ENCODE results near the gene TSPAN7. TPM values are rescaled to one million over a fixed set of nuclear protein-coding genes. Genes with fewer than 3 reads are reported as not detected.

TSPAN7 gene
- total RNA-seq, 4 donors from 2014 or later: 10.7 to 25.7 (median 16.0) TPM

GRCh38 chrX:38669428-38669827, 108.1 kb downstream of the TSPAN7 start:
- H3K27me3 ChIP-seq: no peaks in the 10 kb centered on the region
- no peak for TF ChIP-seq POLR2A (IDR thresholded peaks at IDR 0.05)
- no peak for TF ChIP-seq POLR2AphosphoS5 (IDR thresholded peaks at IDR 0.05)
- no peak for TF ChIP-seq EP300 (IDR thresholded peaks at IDR 0.05)
- TF ChIP-seq, protein P1, sequence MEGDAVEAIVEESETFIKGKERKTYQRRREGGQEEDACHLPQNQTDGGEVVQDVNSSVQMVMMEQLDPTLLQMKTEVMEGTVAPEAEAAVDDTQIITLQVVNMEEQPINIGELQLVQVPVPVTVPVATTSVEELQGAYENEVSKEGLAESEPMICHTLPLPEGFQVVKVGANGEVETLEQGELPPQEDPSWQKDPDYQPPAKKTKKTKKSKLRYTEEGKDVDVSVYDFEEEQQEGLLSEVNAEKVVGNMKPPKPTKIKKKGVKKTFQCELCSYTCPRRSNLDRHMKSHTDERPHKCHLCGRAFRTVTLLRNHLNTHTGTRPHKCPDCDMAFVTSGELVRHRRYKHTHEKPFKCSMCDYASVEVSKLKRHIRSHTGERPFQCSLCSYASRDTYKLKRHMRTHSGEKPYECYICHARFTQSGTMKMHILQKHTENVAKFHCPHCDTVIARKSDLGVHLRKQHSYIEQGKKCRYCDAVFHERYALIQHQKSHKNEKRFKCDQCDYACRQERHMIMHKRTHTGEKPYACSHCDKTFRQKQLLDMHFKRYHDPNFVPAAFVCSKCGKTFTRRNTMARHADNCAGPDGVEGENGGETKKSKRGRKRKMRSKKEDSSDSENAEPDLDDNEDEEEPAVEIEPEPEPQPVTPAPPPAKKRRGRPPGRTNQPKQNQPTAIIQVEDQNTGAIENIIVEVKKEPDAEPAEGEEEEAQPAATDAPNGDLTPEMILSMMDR (IDR thresholded peaks at IDR 0.05): no peak
- no peak overlapping the region for H3K27ac ChIP-seq
- H3K4me1 ChIP-seq: no peaks in the 10 kb centered on the region
- no peak for DNase-seq (ENCODE audit: low spot score in 2 of 2)
- H3K9me3 ChIP-seq: no peaks in the 10 kb centered on the region
- 43% methylated on average over 4 of the region's 4 CpGs for WGBS
- no peaks in the 10 kb centered on the region for H3K36me3 ChIP-seq
- no peak overlapping the region for H3K4me3 ChIP-seq

DNA sequence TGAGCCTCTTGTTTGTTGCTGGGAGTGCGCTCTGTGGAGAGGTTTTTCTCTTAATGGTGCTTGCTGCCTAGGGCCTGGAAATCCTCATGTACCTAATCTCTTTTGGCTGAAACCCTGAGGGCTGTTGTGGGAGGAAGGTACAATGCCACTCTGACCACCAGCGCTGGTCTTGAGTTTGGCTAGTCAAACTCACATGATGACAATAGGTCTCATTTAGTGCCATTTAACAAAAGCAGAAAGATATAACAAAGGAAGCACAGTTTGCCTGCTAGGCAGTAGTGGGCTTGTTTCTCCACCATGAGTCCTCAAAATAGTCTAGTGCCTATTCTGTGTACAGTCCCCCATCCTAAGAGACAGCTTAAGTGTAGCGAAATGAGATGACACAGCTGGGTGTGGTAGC, 111.3 kb downstream of the TSPAN7 start:
- WGBS: 95% methylated on average over 3 of the region's 3 CpGs
- no peaks in the 10 kb centered on the region for H3K27me3 ChIP-seq
- H3K27ac ChIP-seq: no peak overlapping the region
- TF ChIP-seq POLR2A (IDR thresholded peaks at IDR 0.05) (no peak), EP300 (IDR thresholded peaks at IDR 0.05) (no peak), POLR2AphosphoS5 (IDR thresholded peaks at IDR 0.05) (no peak)
- TF ChIP-seq, protein P1 (IDR thresholded peaks at IDR 0.05): no peak
- no peaks in the 10 kb centered on the region for H3K4me1 ChIP-seq
- H3K4me3 ChIP-seq: no peak overlapping the region
- H3K9me3 ChIP-seq: no peaks in the 10 kb centered on the region
- H3K36me3 ChIP-seq: no peaks in the 10 kb centered on the region
- DNase-seq (ENCODE audit: low spot score in 2 of 2): no peak

DNA sequence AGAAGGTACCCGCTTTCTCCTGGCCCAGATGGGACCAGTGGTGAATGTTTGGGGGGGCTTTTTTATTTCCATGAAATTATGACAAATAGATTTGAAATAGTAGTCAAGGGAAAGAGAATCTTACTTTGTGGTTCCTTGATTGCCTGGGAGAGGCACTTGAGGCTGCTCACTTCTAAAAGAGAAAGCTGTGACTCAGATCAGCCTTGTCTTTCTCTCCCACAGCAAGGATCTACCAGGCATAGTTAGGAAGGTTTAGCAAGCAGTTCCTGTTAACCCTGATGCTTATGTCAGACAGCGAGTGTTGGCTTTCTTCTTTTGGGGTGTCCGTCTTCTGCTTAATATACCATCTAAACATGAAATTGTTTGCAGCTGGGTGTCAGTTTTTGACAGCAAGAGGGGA, 114.5 kb downstream of the TSPAN7 start:
- H3K4me3 ChIP-seq: no peak overlapping the region
- no peaks in the 10 kb centered on the region for H3K27me3 ChIP-seq
- H3K4me1 ChIP-seq: no peaks in the 10 kb centered on the region
- H3K27ac ChIP-seq: no peak overlapping the region
- WGBS: 70% methylated on average over 3 of the region's 3 CpGs
- no peak for DNase-seq (ENCODE audit: low spot score in 2 of 2)
- no peaks in the 10 kb centered on the region for H3K36me3 ChIP-seq
- H3K9me3 ChIP-seq: no peaks in the 10 kb centered on the region
- no peak for TF ChIP-seq EP300 (IDR thresholded peaks at IDR 0.05)
- no peak for TF ChIP-seq POLR2A (IDR thresholded peaks at IDR 0.05)
- TF ChIP-seq, protein P1 (IDR thresholded peaks at IDR 0.05): no peak

- 50% methylated on average over 4 of the region's 4 CpGs for WGBS
- H3K36me3 ChIP-seq: no peaks in the 10 kb centered on the region
- no peaks in the 10 kb centered on the region for H3K9me3 ChIP-seq
- no peak overlapping the region for H3K4me3 ChIP-seq
- H3K27me3 ChIP-seq: no peaks in the 10 kb centered on the region
- H3K4me1 ChIP-seq: no peaks in the 10 kb centered on the region
- DNase-seq (ENCODE audit: low spot score in 2 of 2): no peak
- no peak for TF ChIP-seq EP300 (IDR thresholded peaks at IDR 0.05)
- TF ChIP-seq POLR2AphosphoS5 (IDR thresholded peaks at IDR 0.05): no peak
- no peak for TF ChIP-seq POLR2A (IDR thresholded peaks at IDR 0.05)
- TF ChIP-seq, protein P1 (IDR thresholded peaks at IDR 0.05): no peak
- H3K27ac ChIP-seq: no peak overlapping the region
These were observed 116.8 kb downstream of the TSPAN7 start for GRCh38 chrX:38678183-38678582.

DNA sequence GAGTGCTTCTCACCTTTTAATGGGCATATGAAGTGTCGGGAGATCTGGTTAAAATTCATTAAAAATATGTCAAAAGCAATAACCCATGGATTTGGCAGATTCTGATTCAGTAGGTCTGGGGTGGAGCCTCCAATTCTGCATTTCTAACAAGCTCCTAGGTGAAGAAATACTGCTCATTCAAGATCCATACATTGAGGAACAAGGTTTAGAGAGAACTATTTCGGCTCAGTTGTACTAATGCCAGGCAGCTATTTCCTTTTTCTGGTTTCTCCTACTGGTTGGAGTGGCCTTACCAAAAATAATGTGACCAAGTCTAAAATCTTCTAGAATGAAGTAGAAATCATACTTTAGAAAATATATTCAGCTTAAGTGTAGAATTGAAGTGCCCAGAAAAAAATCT, 117.5 kb downstream of the TSPAN7 start:
- no peak for TF ChIP-seq EP300 (IDR thresholded peaks at IDR 0.05)
- no peak for TF ChIP-seq POLR2AphosphoS5 (IDR thresholded peaks at IDR 0.05)
- TF ChIP-seq POLR2A (IDR thresholded peaks at IDR 0.05): no peak
- TF ChIP-seq, protein P1 (IDR thresholded peaks at IDR 0.05): no peak
- no peaks in the 10 kb centered on the region for H3K27me3 ChIP-seq
- 74% methylated on average over 2 of the region's 2 CpGs for WGBS
- no peak overlapping the region for H3K4me3 ChIP-seq
- H3K36me3 ChIP-seq: no peaks in the 10 kb centered on the region
- no peak overlapping the region for H3K27ac ChIP-seq
- H3K9me3 ChIP-seq: no peaks in the 10 kb centered on the region
- DNase-seq (ENCODE audit: low spot score in 2 of 2): no peak
- H3K4me1 ChIP-seq: no peaks in the 10 kb centered on the region

Data from suprapubic skin (tissue), 4 donors.